Activated B cell treated with CpG ODN at 0.5 μM for 24 hours (primary cell): Measurements from ENCODE around the gene SEPHS2. TPM values are rescaled to one million over a fixed set of nuclear protein-coding genes. Genes with fewer than 3 reads are reported as not detected.
A peak's percentile ranks its signal among the peaks of the same experiment; 100 is the strongest.
"Not testable (repeated sequence)": the region's sequence is repeated elsewhere in the genome, so short reads cannot be mapped to it uniquely, and the experiment has no call there.

Source experiments
- ATAC-seq: fragments of 200-7000 bp; cut with Tn5 transposase; one replicate; pipeline ENCODE4 v1.10.0; 2021; ENCODE audit warnings: low read depth, mild to moderate bottlenecking, moderate library complexity
- CTCF ChIA-PET: fragments of 350-600 bp; sonication (Branson Sonifier 250); formaldehyde crosslinking; loops from one replicate; lab custom pipeline; 2021; ENCODE audit warnings: antibody characterized with exemption; lab: Charles Lee
- POLR2A ChIA-PET: fragments of 350-600 bp; sonication (Branson Sonifier 250); formaldehyde crosslinking; loops from one replicate; lab custom pipeline; 2021; ENCODE audit warnings: antibody characterized with exemption; lab: Charles Lee
- DNase-seq: peaks from one replicate; pipeline ENCODE4 v3.0.0; 2022
- H3K27ac Mint-ChIP-seq: one replicate; pipeline ENCODE4 v1.8.0; 2020; ENCODE audit warnings: mixed read lengths
- H3K27me3 Mint-ChIP-seq: one replicate; pipeline ENCODE4 v1.8.0; 2021; ENCODE audit warnings: mixed read lengths
- H3K36me3 Mint-ChIP-seq: one replicate; pipeline ENCODE4 v1.8.0; 2021; ENCODE audit warnings: low read depth, mixed read lengths
- H3K4me1 Mint-ChIP-seq: one replicate; pipeline ENCODE4 v1.8.0; 2021; ENCODE audit warnings: mixed read lengths
- H3K4me3 Mint-ChIP-seq: one replicate; pipeline ENCODE4 v1.8.0; 2020; ENCODE audit warnings: mild to moderate bottlenecking, mixed read lengths
- H3K9me3 Mint-ChIP-seq: one replicate; pipeline ENCODE4 v1.8.0; 2020; ENCODE audit warnings: mixed read lengths
- CTCF ChIP-seq: fragments of 200-600 bp; IDR thresholded peaks from one replicate; pipeline ENCODE4 v1.8.0; 2022; ENCODE audit warnings: antibody characterized with exemption, mild to moderate bottlenecking
- intact Hi-C: fragments of 100-400 bp; cut with micrococcal nuclease; formaldehyde crosslinking; loops from one replicate; pipeline ENCODE4 v1.15.1; 2024
- total RNA-seq: library from RNA; stranded (reverse); gene quantifications from 2 replicates; pipeline ENCODE4 v1.2.3, GENCODE V29; 2022

SEPHS2 gene
- total RNA-seq, 1 donor from 2014 or later, result 80.0 TPM

- ChIA-PET CTCF (interaction anchor here (0.7 kb wide), 1 partner anchor 114 kb away, joined by 3 read pairs; no protein-coding TSS in a partner anchor), POLR2A (no interaction called here)
- H3K36me3 Mint-ChIP-seq, result peaks cover 75% of the 10 kb centered on the region
- DNase-seq (no peak), ATAC-seq (no peak)
- H3K4me1 Mint-ChIP-seq, result peaks cover 14% of the 10 kb centered on the region
- no peak for TF ChIP-seq CTCF
- no peak overlapping the region for H3K27ac Mint-ChIP-seq
- intact Hi-C loops, result no loop called here
- H3K4me3 Mint-ChIP-seq, result no peak overlapping the region
- H3K27me3 Mint-ChIP-seq, result no peaks in the 10 kb centered on the region
- no peaks in the 10 kb centered on the region for H3K9me3 Mint-ChIP-seq
Measured at GRCh38 chr16:30484887-30485286, 39.2 kb upstream of the SEPHS2 start.

- peak overlapping the region; percentile 5 for H3K27ac Mint-ChIP-seq
- DNase-seq (no peak), ATAC-seq (no peak)
- H3K27me3 Mint-ChIP-seq, result no peaks in the 10 kb centered on the region
- no peaks in the 10 kb centered on the region for H3K9me3 Mint-ChIP-seq
- POLR2A ChIA-PET, result interaction anchor here (0.6 to 1.4 kb wide), 4 partner anchors 9 to 58 kb away, joined by 3 to 5 read pairs (median 4); partner anchors contain the start of gene DCTPP1
- no peak for TF ChIP-seq CTCF
- peaks cover 66% of the 10 kb centered on the region for H3K36me3 Mint-ChIP-seq
- peaks cover 27% of the 10 kb centered on the region for H3K4me1 Mint-ChIP-seq
- intact Hi-C loops, result no loop called here
- CTCF ChIA-PET, result interaction anchor here (0.9 to 1.3 kb wide), 2 partner anchors 9 to 53 kb away, joined by 3 read pairs; no protein-coding TSS in a partner anchor
- H3K4me3 Mint-ChIP-seq, result no peak overlapping the region
Measured at GRCh38 chr16:30482366-30482765, 36.7 kb upstream of the SEPHS2 start.

GRCh38 chr16:30481381-30481780 is 35.7 kb upstream of the SEPHS2 start:
- DNase-seq, result no peak
- ATAC-seq, result no peak
- H3K36me3 Mint-ChIP-seq, result peaks cover 70% of the 10 kb centered on the region
- peaks cover 28% of the 10 kb centered on the region for H3K4me1 Mint-ChIP-seq
- H3K27me3 Mint-ChIP-seq, result no peaks in the 10 kb centered on the region
- POLR2A ChIA-PET, result interaction anchor here (0.6 to 2.3 kb wide), 9 partner anchors 8 to 1096 kb away, joined by 3 to 11 read pairs (median 7); partner anchors contain the start of gene DCTPP1
- no peak overlapping the region for H3K4me3 Mint-ChIP-seq
- no peak overlapping the region for H3K27ac Mint-ChIP-seq
- CTCF ChIA-PET, result interaction anchor here (0.9 to 2.5 kb wide), 3 partner anchors 8 to 54 kb away, joined by 3 to 8 read pairs (median 3); no protein-coding TSS in a partner anchor
- no peaks in the 10 kb centered on the region for H3K9me3 Mint-ChIP-seq
- no peak for TF ChIP-seq CTCF
- intact Hi-C loops, result no loop called here

- TF ChIP-seq CTCF, result no peak
- DNase-seq (no peak), ATAC-seq (peak; percentile 61)
- POLR2A ChIA-PET, result interaction anchor here (0.6 to 2.6 kb wide), 13 partner anchors 9 to 180 kb away, joined by 3 to 12 read pairs (median 4); partner anchors contain the start of genes DCTPP1, FBRS, SEPHS2 and ZNF764
- peaks cover 39% of the 10 kb centered on the region for H3K4me1 Mint-ChIP-seq
- CTCF ChIA-PET, result interaction anchor here (0.7 to 2.5 kb wide), 2 partner anchors 29 to 766 kb away, joined by 3 to 8 read pairs; no protein-coding TSS in a partner anchor
- no peaks in the 10 kb centered on the region for H3K27me3 Mint-ChIP-seq
- intact Hi-C loops, result no loop called here
- peak overlapping the region; percentile 12 for H3K4me3 Mint-ChIP-seq
- H3K9me3 Mint-ChIP-seq, result no peaks in the 10 kb centered on the region
- peak overlapping the region; percentile 50 for H3K27ac Mint-ChIP-seq
- H3K36me3 Mint-ChIP-seq, result peaks cover 67% of the 10 kb centered on the region
Measured at GRCh38 chr16:30478766-30479478, 33.2 kb upstream of the SEPHS2 start.

GRCh38 chr16:30477773-30478172 is 32.1 kb upstream of the SEPHS2 start:
- H3K27ac Mint-ChIP-seq, result peak overlapping the region; percentile 9
- H3K4me1 Mint-ChIP-seq, result peaks cover 50% of the 10 kb centered on the region

More at GRCh38 chr16:30477773-30478172, 32.1 kb upstream of the SEPHS2 start:
- ATAC-seq, H3K9me3 Mint-ChIP-seq, H3K27me3 Mint-ChIP-seq, intact Hi-C loops, H3K4me3 Mint-ChIP-seq, CTCF ChIA-PET, DNase-seq: not testable (repeated sequence)
- POLR2A ChIA-PET, result interaction anchor here (0.6 to 11.0 kb wide), 8 partner anchors 20 to 731 kb away, joined by 3 to 421 read pairs (median 7); partner anchors contain the start of genes DCTPP1 and SEPHS2
- peaks cover 61% of the 10 kb centered on the region for H3K36me3 Mint-ChIP-seq
